Activated naive CD4-positive, alpha-beta T cell treated with Interleukin-2 at 50 U/mL for 16 hours (primary cell): ENCODE measurements around the gene ZNF433.
A peak's percentile ranks its signal among the peaks of the same experiment; 100 is the strongest.

ENCODE experiments used
- DNase-seq: peaks from one replicate; pipeline ENCODE4 v3.0.0-alpha.2; 2020

The ZNF433 gene

DNA sequence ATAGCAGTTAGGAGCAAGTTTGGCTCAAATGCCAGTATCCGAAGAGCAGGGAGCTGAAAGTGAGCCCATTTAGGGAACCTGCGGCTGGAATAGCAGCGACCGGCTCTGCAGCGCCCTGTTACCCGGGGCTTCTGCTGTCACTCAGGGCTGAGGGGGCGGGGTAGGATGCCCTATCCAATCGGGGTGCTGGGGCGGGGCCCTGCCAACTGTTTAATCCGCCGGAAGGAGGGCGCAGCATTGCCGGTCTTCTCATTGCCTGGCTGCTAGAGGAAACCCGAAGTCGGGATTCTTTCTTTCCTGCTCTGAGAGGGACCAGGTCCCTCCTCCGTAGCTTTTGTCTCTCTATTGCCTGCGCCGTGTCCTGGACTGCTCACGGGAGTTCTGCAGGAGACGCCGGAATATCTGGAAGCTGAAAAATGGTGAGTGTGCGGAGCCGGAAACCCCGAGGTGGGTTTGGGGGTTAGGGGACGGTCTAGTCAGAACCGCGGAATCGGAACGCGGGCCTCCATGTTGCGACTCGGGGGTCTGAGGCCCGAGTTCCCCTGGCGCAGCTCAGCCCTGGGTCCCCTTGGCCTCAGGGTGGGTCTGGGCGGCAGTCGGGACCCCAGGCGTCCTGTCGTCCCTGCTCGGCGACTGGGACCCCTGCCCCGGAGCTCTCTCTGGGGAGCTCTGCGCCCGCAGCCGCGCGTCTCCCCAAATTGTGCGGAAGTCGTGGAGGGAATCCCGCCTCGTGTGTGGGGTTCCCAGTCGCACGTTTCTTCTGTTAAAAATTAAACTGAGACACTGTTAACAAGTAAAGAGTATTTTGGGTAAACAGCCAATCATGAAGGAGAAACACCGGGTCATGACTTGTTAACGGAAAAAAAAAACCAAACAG lies 47.8 kb downstream of the ZNF433 start:
- peak; percentile 94 for DNase-seq

GRCh38 chr19:11986754-11987153 lies 48.7 kb downstream of the ZNF433 start:
- DNase-seq, result no peak

DNA sequence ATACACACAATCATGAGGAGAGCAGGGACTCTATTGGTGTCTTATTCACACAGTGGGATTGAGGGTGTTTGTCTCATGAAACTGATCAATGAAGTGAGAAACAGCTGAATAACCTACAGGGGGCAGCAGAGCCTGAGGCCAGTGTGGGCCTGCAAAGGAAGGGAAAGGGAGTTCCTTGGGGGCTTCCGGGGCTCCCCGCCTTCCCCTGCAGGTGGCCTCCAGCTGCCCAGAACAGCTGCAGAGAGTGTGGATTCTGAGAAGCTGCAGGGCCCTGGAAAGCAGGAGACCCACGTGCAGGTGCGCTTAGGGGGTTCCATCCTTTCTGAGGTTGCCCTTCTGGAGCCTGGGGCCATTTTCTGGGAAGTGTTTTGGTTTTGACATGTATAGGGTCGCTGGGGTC lies 50.5 kb downstream of the ZNF433 start:
- DNase-seq, result peak; percentile 5

- DNase-seq, result no peak
Measured at GRCh38 chr19:11982526-11982925, 53.0 kb downstream of the ZNF433 start.

DNA sequence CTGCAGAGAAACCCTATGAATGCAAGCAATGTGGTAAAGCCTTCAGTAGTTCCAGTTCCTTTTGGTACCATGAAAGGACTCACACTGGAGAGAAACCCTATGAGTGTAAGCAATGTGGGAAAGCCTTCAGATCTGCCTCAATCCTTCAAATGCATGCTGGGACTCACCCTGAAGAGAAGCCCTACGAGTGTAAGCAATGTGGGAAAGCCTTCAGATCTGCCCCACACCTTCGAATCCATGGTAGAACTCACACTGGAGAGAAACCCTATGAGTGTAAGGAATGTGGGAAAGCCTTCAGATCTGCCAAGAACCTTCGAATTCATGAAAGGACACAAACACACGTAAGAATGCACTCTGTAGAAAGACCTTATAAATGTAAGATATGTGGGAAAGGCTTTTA lies 56.0 kb downstream of the ZNF433 start:
- no peak for DNase-seq

GRCh38 chr19:11978492-11979100 lies 56.9 kb downstream of the ZNF433 start:
- no peak for DNase-seq

DNA sequence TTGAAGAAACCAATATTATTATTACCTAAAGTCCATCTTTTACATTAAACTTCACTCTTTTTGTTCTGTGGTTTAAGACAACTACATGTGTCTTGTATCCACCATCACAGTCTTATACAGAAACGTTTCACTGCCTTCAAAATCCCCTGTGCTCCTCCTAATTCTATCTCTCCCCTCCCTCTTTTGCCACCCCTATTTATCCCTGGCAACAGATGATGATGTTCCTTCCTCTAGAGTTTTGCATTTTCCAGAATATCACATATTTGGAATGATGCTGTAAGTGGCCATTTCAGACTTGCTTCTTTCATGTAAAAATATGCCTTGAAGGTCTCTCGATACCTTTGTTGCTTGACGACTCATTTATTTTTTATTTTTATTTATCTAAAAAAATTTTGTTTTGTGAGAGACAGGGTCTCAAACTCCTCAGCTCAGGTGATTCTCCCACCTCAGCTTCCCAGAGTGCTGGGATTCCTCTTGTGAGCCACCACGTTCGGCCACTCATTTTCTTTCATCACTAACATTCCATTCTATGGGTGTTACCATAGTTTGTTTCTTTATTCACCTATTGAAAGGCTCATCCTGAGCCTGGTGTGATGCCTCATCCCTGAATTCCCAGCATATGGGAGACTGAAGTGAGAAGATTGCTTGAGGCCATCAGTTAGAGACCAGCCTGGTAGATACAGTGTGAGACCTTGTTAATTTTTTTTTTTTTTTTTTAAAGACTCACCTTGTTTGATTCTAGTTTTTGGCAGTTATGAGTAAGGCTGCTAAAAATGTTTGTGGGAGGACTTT lies 62.3 kb downstream of the ZNF433 start:
- DNase-seq, result no peak

GRCh38 chr19:11971041-11971440 lies 64.4 kb downstream of the ZNF433 start:
- DNase-seq, result no peak

GRCh38 chr19:11970174-11970573 lies 65.3 kb downstream of the ZNF433 start:
- no peak for DNase-seq

- DNase-seq, result peak; percentile 89
Measured at GRCh38 chr19:11964858-11965645, 70.4 kb downstream of the ZNF433 start, which contains the start of gene ZNF763. TSS of gene ZNF763 (plus strand) at chr19:11965040. CDS start at chr19:11965209, 169 bp downstream.
